Smooth muscle cell (in vitro differentiated cells): Measurements from ENCODE around the gene MLLT6. TPM values are rescaled to one million over a fixed set of nuclear protein-coding genes. Genes with fewer than 3 reads are reported as not detected.

Experiments
- DNase-seq: peaks from one replicate; lab custom pipeline; 2025; ENCODE audit not compliant: unreplicated experiment; lab: John Stamatoyannopoulos, UW
- H2AFZ ChIP-seq: fragments of 200-600 bp; sonication (generic); 2 replicates; pipeline ENCODE4 v1.6.0; 2016; ENCODE audit warnings: antibody characterized with exemption, low read depth, mild to moderate bottlenecking
- H3F3A ChIP-seq: fragments of 200-600 bp; sonication (generic); 2 replicates; pipeline ENCODE4 v1.6.0; 2017; ENCODE audit warnings: antibody characterized with exemption, low read depth
- H3K27ac ChIP-seq: fragments of 200-600 bp; sonication (generic); 2 replicates; pipeline ENCODE4 v1.5.1; 2016; ENCODE audit warnings: low read depth, mild to moderate bottlenecking
- H3K27me3 ChIP-seq: fragments of 200-600 bp; sonication (generic); 2 replicates; pipeline ENCODE4 v1.6.1; 2016; ENCODE audit warnings: low read depth, mild to moderate bottlenecking
- H3K36me3 ChIP-seq: fragments of 200-600 bp; sonication (generic); 2 replicates; pipeline ENCODE4 v1.5.1; 2016; ENCODE audit warnings: low read depth
- H3K4me1 ChIP-seq: fragments of 200-600 bp; sonication (generic); 2 replicates; pipeline ENCODE4 v1.5.1; 2016; ENCODE audit warnings: low read depth
- H3K4me2 ChIP-seq: fragments of 200-600 bp; sonication (generic); 2 replicates; pipeline ENCODE4 v1.6.0; 2016; ENCODE audit warnings: mild to moderate bottlenecking
- H3K4me3 ChIP-seq: fragments of 200-600 bp; sonication (generic); 2 replicates; pipeline ENCODE4 v1.5.1; 2016; ENCODE audit warnings: mild to moderate bottlenecking
- H3K79me2 ChIP-seq: fragments of 200-600 bp; sonication (generic); 2 replicates; pipeline ENCODE4 v1.6.0; 2016; ENCODE audit warnings: low read depth, mild to moderate bottlenecking
- H3K9ac ChIP-seq: fragments of 200-600 bp; sonication (generic); 2 replicates; pipeline ENCODE4 v1.6.0; 2016; ENCODE audit warnings: low read depth
- H3K9me3 ChIP-seq: fragments of 200-600 bp; sonication (generic); replicated peaks from 2 replicates; pipeline ENCODE4 v1.5.1; 2016; ENCODE audit warnings: low read depth
- H4K20me1 ChIP-seq: fragments of 200-600 bp; sonication (generic); 2 replicates; pipeline ENCODE4 v1.6.0; 2016; ENCODE audit warnings: low read depth
- CTCF ChIP-seq: fragments of 200-600 bp; sonication (generic); IDR thresholded peaks from 2 replicates; pipeline ENCODE4 v1.5.1; 2017; ENCODE audit warnings: borderline replicate concordance, mild to moderate bottlenecking, antibody characterized with exemption; ENCODE audit not compliant: insufficient read depth, poor library complexity, severe bottlenecking
- WGBS: methylation state at CpG from one replicate; pipeline ENCODE4 v1.1.7; 2016; ENCODE audit warnings: low lambda C conversion rate; 5-methylcytosine and 5-hydroxymethylcytosine counted together
- polyA plus RNA-seq: library from polyadenylated mRNA; unstranded; fragments of >200 nt; fragmentation: Nextera tagmentation; extraction: Ambion mirVana; gene quantifications from 2 replicates; pipeline ENCODE4 v1.2.1, GENCODE V29; 2016
- total RNA-seq: library from RNA; depleted of rRNA; stranded (reverse); fragments of >200 nt; gene quantifications from 2 replicates; pipeline ENCODE4 v1.2.3, GENCODE V29; 2014

The MLLT6 gene
- total and polyA plus RNA-seq, 2 experiments from 2014 or later, result 4.6 to 11.2 TPM

DNA sequence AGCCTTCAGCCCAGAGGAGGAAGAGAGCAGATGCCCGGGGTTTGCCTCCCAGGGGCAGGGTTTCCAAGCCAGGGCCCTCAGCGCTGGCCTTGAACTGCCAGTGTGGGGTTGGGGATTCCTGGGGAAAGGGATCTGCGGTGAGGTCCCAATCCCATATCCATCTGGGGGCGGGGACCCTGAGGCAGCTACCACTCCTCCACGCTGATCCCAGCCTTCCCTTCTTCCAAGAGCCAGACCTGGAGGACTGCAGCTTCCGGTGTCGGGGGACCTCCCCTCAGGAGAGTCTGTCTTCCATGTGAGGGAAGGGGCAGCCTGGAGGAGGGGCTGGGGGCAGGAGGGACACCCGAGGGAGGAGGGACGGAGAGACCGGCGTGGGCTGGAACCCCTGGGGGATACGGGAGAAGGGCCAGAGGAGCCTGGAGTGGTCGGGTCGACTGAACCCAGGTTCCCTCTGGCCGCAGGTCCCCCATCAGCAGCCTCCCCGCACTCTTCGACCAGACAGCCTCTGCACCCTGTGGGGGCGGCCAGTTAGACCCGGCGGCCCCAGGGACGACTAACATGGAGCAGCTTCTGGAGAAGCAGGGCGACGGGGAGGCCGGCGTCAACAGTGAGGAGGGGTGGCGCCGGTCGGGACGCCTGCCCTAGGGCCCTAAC lies 14.3 kb downstream of the MLLT6 start:
- WGBS, result 16% methylated on average over 25 of the region's 29 CpGs
- H3K9ac ChIP-seq, result no peak overlapping the region
- peak overlapping the region; percentile 83 for H3K4me2 ChIP-seq

DNA sequence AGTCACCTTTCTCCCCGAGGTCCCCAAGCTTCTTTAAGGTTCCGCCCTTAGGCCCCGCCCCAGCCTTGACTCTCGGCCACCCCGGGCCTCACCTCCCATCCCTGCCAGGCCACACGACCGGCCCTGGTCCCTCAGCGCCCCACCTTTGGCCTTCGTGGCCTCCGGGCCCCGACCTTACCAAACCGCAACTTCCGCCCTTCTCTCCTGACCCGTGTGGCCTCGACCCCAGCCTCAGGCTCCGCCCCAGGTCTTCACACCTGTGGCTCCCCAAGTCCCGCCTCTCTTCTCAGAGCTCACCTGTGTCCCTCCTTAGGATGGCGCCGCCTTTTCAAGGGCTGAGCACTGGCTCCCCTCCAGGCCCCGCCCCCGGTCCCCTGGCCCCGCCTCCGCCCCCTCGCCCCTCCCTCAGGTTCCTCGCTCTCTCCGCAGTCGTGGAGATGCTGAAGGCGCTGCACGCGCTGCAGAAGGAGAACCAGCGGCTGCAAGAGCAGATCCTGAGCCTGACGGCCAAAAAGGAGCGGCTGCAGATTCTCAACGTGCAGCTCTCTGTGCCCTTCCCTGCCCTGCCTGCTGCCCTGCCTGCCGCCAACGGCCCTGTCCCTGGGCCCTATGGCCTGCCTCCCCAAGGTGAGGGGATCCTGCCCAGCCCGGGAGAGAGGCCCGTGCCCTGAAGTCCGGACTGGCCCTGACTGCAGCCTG lies 15.0 kb downstream of the MLLT6 start:
- WGBS, result 41% methylated on average over 30 of the region's 39 CpGs
- no peaks in the 10 kb centered on the region for H4K20me1 ChIP-seq

More for the DNA sequence above, 14.3 kb downstream of the MLLT6 start:
- no peaks in the 10 kb centered on the region for H3K27me3 ChIP-seq
- H3K9me3 ChIP-seq, result no peaks in the 10 kb centered on the region
- no peak overlapping the region for H3K27ac ChIP-seq
- peak overlapping the region; percentile 41 for H3K4me3 ChIP-seq
- H3K36me3 ChIP-seq, result no peaks in the 10 kb centered on the region
- H3F3A ChIP-seq, result no peaks in the 10 kb centered on the region
- TF ChIP-seq CTCF, result no peak
- H3K79me2 ChIP-seq, result no peaks in the 10 kb centered on the region
- DNase-seq, result no peak
- H3K4me1 ChIP-seq, result peaks cover 11% of the 10 kb centered on the region
- H4K20me1 ChIP-seq, result no peaks in the 10 kb centered on the region
- H2AFZ ChIP-seq, result no peak overlapping the region

DNA sequence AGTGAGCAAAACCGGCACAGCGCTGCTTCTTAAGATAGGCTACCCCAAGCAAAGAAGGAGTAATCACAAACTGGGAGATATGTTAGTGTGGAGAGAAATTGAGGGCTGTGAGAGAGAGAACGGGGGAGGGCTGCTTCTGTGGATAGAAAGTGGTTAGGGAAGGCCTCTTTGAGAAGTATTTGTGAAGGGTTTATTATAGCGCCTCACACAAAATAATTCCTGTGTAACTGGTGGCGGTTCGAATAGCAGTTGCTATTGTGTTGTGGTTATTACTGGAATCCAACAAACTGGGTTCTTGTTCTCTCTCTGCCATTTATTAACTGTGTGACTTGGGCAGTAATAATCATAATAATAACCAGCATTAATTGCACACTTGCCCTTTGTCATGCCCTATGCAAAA lies 15.9 kb downstream of the MLLT6 start:
- Histone ChIP-seq H3K4me1 (peaks cover 11% of the 10 kb centered on the region), H3K4me2 (no peak overlapping the region), H3K79me2 (no peaks in the 10 kb centered on the region), H2AFZ (no peak overlapping the region), H3K9ac (no peak overlapping the region), H3K9me3 (no peaks in the 10 kb centered on the region), H3K4me3 (no peak overlapping the region), H3F3A (no peaks in the 10 kb centered on the region), H3K27me3 (no peaks in the 10 kb centered on the region), H3K36me3 (no peaks in the 10 kb centered on the region), H3K27ac (no peak overlapping the region), H4K20me1 (no peaks in the 10 kb centered on the region)
- WGBS, result 96% methylated on average over 6 of the region's 6 CpGs
- DNase-seq, result no peak
- TF ChIP-seq CTCF, result no peak

More for the DNA sequence above, 15.0 kb downstream of the MLLT6 start:
- no peaks in the 10 kb centered on the region for H3K36me3 ChIP-seq
- H3K79me2 ChIP-seq, result no peaks in the 10 kb centered on the region
- peak overlapping the region; percentile 83 for H3K4me2 ChIP-seq
- no peak overlapping the region for H3K9ac ChIP-seq
- H3K4me1 ChIP-seq, result peaks cover 11% of the 10 kb centered on the region
- no peaks in the 10 kb centered on the region for H3F3A ChIP-seq
- peak overlapping the region; percentile 41 for H3K4me3 ChIP-seq
- no peak for DNase-seq
- TF ChIP-seq CTCF, result no peak
- no peak overlapping the region for H2AFZ ChIP-seq
- no peaks in the 10 kb centered on the region for H3K27me3 ChIP-seq
- no peak overlapping the region for H3K27ac ChIP-seq
- H3K9me3 ChIP-seq, result no peaks in the 10 kb centered on the region
